ENCODE data around the gene POLR2C.
A peak's percentile ranks its signal among the peaks of the same experiment; 100 is the strongest.
"Not testable (repeated sequence)": the region's sequence is repeated elsewhere in the genome, so short reads cannot be mapped to it uniquely, and the experiment has no call there.

The POLR2C gene

DNA sequence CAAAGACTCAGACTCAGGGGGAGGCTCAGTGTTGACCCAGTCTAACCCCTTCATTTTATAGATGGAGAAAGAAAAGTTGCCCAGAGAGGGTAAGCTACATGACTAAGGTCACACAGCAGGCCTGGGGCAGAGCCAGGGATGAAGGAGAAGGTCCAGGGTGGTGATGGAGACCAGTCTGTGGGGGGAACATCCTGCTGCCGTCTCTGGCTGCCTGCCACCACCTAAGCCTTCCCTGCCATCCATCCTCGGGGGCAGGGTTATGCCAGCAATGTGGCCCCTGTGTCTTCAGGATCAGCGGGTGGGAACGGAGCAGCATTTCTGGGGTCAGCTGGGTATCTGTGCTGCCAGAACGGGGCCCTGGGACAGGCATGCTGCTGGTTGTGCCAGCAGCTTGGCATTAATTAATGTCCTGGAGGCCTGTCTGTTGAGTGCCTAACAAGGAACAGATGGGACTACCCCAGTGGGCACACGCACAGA, 18.3 kb downstream of the POLR2C start:
- no peak for DNase-seq

DNA sequence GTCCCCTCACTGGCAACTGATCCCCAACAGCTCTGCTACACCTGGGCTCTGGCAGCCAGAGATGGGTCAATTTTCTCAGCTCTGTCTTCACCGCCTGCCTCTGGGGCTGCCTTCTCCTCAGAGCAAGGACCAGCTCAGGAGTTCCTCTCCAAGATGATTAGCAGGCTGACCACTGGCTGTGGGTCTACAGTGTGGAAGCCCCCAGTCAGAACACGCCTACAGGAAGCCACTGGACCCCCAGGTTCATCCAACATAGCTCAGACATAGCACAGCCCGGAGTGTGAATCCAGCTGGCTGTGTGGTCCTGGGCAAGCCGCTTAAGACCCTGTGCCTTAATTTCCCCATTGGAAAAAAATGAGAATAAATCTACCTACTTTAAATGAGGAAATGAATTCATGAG, 18.9 kb downstream of the POLR2C start:
- no peak for DNase-seq

DNA sequence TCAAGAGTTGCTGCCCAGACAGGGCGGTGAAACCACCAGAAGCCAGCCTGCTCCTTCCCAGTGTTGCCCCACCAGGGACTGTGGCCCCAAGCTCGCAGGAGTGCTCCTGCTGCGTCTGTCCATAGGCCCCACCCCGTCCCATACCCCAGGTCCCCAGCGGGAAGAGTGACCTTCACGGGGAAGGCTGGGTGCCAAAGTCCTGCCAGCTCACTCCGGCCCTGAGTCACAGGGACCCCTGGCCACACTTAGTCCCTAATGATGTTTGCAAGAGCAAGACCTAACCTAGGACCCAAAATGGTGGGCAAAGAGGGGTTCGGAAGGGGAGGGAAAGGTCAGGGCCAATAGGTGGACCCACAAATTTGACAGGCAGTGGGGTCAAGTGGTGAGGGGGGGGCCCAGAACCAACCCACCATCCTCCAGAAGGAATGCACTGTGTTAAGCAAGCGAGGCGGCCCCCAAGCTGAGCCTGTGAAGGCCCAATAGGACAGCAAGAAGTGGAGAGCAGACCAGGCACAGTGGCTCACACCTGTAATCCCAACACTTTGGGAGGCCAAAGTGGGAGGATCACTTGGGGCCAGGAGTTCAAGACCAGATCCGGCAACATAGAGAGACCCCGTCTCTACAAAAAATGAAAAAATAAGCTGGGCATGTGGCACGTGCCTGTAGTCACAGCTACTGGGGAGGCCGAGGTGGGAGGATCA, 20.5 kb downstream of the POLR2C start:
- no peak for DNase-seq

DNA sequence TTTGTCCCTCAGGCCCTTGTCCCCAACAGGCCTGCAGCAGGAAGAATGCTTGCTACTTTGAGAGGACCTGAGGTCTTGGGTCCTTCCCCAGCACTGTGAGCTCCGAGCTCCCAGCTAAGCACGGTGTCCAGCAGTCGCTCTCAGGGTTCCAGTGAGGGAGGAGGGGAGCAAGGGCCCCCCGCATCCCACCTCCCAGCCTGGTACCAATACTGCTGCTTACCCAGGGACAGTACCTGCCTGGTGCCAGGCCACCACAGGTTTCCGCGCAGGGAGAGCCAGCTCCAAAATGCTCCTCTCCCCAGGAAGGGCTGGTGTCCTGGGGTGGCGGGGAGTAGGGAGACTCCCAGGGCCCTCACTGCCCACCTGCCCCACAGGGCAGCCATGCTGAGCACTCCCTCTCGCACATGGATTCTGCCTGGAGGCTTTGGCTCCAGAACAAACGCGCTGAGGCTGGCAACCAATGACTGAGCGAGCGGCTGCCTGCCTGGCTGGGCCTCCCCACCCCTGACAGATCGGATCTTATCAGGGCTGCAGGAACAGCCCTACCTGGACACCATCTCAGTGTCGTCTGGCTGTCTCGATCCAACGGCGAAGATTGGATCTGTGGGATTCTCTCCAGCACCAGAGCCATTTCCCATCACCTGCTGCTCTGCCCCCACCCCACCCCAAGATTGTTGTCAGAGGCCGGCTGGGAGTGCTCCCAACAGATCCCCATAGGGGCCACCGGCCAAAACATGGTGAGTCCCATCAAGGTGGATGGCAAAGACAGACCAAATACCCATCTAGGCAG, 21.4 kb downstream of the POLR2C start:
- DNase-seq: no peak

DNA sequence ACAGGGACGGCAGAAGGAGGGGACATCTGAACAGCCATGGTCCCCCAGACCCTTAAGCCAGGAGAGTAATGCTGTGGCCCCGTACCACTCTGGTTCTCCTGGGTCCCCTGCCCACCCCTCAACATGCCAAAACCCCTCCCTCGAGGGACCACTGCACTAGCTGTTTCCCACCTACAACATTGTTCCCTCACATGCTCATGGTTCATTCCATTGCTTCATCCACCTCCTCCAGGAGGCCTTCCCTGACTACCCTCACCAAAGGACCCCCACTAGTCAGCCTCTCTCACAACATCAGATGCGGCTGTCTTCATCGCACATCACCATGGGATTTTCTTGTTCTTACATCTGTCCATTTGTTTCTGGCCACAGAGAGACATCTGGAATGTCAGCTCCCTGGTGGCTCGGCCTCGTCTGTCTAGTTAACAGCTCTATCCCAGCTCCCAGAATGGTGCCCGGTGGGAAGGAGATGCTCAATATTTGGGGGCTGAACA, 22.1 kb downstream of the POLR2C start:
- no peak for DNase-seq

GRCh38 chr16:57485091-57485915, 22.8 kb downstream of the POLR2C start:
- DNase-seq: no peak

DNA sequence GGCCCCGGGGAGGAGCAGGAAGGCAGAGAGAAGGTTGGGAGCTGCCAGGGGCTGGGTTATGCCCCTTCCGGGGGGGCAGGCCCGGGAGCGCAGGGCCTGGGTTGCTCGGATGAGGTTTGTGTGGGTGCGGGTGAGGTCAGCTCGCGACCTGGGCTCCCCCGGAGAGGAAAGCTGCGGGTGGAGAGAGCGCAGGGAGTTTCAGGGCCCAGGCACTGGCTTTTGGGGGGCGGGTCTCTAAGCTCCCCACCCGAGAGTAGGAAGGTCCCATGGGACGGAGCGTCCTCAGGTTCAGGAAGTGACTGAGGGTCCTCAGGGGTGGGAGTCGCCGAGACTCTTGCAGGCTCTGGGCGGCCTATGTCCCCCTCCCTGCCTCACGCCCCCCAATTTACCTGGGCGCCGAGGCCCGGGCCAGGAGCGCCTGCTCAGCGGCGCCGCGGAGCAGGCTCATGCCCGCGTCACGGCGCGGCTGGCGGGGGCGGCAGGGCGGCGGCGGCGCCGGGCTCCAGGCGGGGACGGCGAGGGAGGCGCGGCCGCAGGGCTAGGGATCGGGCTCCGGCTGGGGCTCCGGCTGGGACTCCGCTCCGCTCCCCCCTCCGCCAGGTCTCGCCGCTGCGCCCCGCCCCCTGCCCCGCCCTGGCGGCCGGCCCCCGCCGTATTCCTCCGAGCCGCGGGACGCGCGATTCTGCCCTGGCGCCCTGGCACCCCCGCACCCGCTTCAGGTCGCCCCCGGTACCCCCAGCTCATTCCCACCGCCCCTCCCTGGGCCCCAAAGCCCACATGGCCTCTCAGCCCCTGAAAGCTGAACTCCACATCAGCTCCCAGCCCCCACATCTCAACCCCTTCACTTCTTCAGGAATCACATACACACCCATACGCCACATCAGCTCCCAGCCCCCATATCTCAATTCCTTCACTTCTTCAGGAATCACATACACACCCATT, 23.7 kb downstream of the POLR2C start, which contains the start of gene DOK4:
TSS of gene DOK4 (minus strand) at position 578 of the 942 bp plus-strand sequence. CDS start 6,986 bp downstream, outside the sequence.
- peak; percentile 79 for DNase-seq

DNA sequence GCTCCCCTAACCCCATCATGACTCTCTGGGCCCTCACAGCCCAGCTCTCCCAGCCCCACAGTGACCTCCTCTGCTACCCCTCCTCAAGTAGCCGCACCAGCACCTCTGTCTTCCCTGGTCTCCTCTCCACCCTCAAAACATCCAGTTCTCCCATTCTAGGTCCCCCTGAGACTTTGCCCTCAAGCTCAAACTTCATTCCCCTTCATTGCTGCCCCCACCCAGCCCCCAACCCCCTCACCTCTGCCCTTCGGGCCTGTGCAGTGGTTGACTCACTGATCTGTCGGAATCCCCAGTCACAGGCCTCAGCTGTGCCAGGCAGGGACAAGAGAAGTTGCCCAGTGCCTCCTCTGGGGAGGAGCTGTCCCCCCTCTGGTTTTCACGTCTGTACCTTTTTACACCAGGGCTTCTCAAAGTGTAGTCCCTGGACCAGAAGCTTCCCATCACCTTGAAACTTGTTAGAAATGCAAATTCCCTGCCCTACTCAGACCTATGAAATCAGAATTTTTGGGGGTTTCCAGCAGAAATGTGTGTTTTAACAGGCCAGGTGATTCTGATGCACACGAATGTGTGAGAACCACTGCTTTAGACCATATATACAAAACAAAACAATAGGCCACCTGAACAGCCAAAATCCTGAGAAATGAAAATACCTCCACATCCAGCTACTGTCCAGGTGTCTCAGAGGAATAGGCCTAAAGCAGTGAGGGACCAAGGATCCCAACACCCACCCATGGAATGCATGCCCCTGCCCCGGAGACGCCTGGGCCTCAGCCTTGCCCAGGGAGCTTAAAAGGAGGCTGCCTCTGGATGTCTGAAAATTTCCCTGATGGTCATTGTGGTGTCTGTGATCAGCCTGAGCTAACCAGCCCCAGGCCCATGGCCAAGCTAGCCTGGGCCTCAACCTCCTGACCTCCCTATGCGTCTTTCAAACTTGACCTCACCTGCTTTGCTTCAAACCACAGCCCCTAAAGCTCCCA, 24.7 kb downstream of the POLR2C start:
- no peak for DNase-seq

- DNase-seq: no peak
Measured at GRCh38 chr16:57489229-57489628, 26.8 kb downstream of the POLR2C start.

DNA sequence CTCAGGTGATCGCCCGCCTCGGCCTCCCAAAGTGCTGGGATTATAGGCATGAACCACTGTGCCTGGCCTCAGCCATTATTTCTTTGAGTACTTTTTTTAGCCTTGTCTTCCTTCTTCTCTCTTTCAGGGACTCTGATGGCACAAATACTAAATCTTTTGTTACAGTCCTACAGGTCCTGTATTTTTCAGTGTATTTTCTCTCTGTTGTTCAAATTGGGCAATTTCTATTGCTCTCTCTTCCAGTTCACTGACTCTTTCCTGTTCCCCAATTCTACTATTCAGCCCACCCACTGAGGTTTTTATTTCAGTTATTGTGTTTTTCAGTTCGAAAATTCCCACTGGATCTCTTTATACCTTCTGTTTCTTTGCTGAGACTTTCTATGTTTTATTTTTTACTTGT, 31.3 kb downstream of the POLR2C start:
- DNase-seq: no peak

- no peak for DNase-seq
Measured at GRCh38 chr16:57497121-57497520, 34.6 kb downstream of the POLR2C start.

GRCh38 chr16:57498031-57498430, 35.6 kb downstream of the POLR2C start:
- no peak for DNase-seq

- DNase-seq: not testable (repeated sequence)
Measured at GRCh38 chr16:57499941-57500340, 37.5 kb downstream of the POLR2C start.

- peak; percentile 18 for DNase-seq
Measured at GRCh38 chr16:57500578-57501111, 38.2 kb downstream of the POLR2C start.

DNA sequence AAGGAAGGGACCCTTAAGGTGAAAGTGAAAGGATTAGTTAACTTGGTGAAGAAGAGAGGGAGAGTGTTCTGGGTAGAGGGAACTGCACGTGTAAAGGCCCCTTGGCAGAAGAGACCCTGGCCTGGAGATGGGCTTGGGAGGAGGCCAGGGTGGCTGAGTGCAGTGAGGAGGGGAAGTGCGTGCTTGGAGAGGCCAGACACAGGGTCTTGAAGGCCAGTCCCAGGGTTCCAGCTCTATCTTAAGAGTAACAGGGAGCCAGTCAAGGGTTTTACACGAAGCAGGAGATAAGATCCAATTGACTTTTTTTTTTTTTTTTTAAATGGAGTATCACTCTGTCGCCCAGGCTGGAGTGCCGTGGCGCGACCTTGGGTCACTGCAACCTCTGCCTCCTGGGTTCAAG, 39.0 kb downstream of the POLR2C start:
- DNase-seq: no peak

DNA sequence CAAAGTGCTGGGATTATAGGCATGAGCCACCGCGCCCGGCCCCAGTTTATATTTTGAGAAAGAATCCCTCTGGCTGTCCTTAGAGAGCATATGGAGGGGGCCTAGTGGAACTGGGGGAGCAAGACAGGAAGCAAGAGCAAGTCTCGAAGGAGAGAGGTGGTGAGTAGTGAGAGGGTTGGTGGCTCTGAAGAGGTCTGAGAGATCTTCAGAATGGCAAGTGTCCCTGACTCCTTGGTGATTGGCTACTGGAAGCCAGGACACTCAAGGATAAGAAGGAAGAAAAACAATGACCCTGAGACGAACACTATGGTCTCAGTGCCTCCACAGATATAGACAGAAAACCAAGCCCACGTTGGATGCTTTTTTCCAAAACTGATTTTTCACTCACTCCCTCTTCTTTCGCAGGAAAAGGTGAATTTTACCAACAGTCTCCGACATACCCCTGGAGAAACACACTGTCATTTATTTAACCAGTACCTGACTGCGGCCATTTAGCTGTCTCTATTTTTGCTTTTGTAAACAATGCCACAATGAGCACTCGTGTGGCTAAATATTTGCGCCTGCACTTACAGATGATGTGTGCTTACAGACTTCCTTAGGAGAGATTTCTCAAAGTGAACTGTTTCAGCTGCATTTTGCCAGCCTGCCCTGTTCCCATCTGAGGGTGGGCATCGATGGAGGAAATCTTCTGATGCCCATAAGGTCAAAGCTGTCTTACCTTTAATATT, 39.7 kb downstream of the POLR2C start:
- DNase-seq: no peak

- no peak for DNase-seq
Measured at GRCh38 chr16:57503366-57503765, 40.9 kb downstream of the POLR2C start.

DNA sequence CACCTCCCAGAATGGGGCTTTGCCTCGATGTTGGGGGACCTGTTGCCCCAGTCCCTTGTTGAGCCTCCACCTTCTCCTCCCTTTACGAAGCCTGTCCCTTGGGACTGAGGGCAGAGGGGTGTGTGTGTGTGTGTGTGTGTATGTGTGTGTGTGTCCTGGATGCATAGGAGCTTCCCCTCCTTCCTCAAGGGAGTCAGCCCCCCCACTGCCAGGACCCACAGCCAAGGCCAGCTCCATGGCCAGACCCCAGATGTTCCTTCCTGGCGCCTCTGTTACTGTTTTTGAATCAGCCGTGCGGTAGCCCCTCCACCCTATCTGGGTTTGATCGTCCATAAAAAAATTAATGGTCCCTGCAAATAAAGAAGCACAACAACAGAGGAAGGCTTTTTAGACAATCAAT, 41.5 kb downstream of the POLR2C start:
- no peak for DNase-seq

GRCh38 chr16:57504491-57504890, 42.0 kb downstream of the POLR2C start:
- DNase-seq: no peak

DNA sequence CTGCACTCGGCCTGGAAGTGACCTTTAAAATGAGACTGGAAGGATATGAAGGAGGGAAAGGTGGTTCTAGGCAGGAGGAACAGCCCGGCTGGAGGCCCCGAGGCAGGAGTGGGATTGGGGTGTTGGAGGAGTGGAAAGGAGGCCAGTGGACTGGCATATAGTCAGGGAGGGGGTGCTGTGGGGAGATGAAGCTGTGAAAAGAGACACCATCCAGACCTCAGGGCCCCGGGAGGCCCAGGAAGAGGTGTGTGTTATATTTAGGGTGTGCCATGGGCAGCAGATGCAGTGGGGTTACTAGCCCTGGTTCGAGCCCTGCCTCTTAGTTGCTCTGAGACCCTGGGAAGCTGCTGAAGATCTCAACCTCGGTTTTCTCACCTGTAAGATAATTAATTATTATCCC, 42.7 kb downstream of the POLR2C start:
- DNase-seq: no peak

Data from activated CD4-positive, alpha-beta T cell treated with anti-CD3 and anti-CD28 coated beads, Interleukin-2, amount 50 U/mL, for 16 hours (primary cell).